Panc1 (cell line): ENCODE measurements around the gene GPD2. TPM values are rescaled to one million over a fixed set of nuclear protein-coding genes. Genes with fewer than 3 reads are reported as not detected.

ENCODE experiments used
- ATAC-seq: fragments of 200-7000 bp; cut with Tn5 transposase; 2 replicates; pipeline ENCODE4 v1.9.1; 2020; ENCODE audit warnings: mild to moderate bottlenecking, moderate library complexity
- BruUV-seq: library from RNA; stranded (reverse); fragments of 400-500 nt; replicated peaks from 2 replicates; lab custom pipeline; 2021; lab: Mats Ljungman, UMichigan
- CTCF ChIA-PET: fragments of 300-600 bp; sonication (Branson Sonifier 250); formaldehyde crosslinking; loops from one replicate; lab custom pipeline; 2022; ENCODE audit warnings: antibody characterized with exemption; lab: Charles Lee
- POLR2A ChIA-PET: fragments of 300-600 bp; sonication (Branson Sonifier 250); formaldehyde crosslinking; loops from one replicate; lab custom pipeline; 2022; ENCODE audit warnings: antibody characterized with exemption; lab: Charles Lee
- DNase-seq: peaks from one replicate; pipeline ENCODE4 v3.0.0-alpha.2; 2010; ENCODE audit warnings: low read depth, low spot score
- H3K27ac ChIP-seq: 2 replicates; pipeline ENCODE4 v1.5.1; 2011; ENCODE audit warnings: mild to moderate bottlenecking, low read length, inconsistent platforms
- H3K27me3 ChIP-seq: fragments of 200-500 bp; sonication (Bioruptor generic); 2 replicates; pipeline ENCODE4 v1.6.0; 2014; ENCODE audit warnings: low read length, inconsistent platforms; ENCODE audit not compliant: control insufficient read depth, insufficient read depth
- H3K36me3 ChIP-seq: fragments of 200-500 bp; sonication (Bioruptor generic); 2 replicates; pipeline ENCODE4 v1.5.1; 2014; ENCODE audit warnings: inconsistent platforms, mild to moderate bottlenecking, low read length, moderate library complexity; ENCODE audit not compliant: control insufficient read depth, insufficient read depth
- H3K4me1 ChIP-seq: 2 replicates; pipeline ENCODE4 v1.5.1; 2011; ENCODE audit warnings: inconsistent platforms, mild to moderate bottlenecking, low read length, moderate library complexity; ENCODE audit not compliant: control insufficient read depth, insufficient read depth
- H3K4me3 ChIP-seq, 2 experiments: 2 replicates each; pipeline ENCODE4 v1.5.1; 2011 to 2012; ENCODE audit warnings: low read depth in 2 of 2, low read length in 2 of 2, mild to moderate bottlenecking in 2 of 2, inconsistent platforms in 1 of 2, moderate library complexity in 1 of 2
- H3K9me3 ChIP-seq: fragments of 200-500 bp; sonication (Bioruptor generic); 2 replicates; pipeline ENCODE4 v1.5.1; 2014; ENCODE audit warnings: low read depth, mild to moderate bottlenecking, inconsistent platforms, low read length, moderate library complexity; ENCODE audit not compliant: control insufficient read depth, insufficient read depth
- CTCF ChIP-seq: fragments of 450-650 bp; IDR thresholded peaks from 2 replicates; pipeline ENCODE4 v1.5.1; 2017; ENCODE audit warnings: mild to moderate bottlenecking
- POLR2AphosphoS5 ChIP-seq: IDR thresholded peaks from 2 replicates; pipeline ENCODE4 v1.6.1; 2012; ENCODE audit warnings: mild to moderate bottlenecking, low read depth, low read length, moderate library complexity
- REST ChIP-seq, 2 experiments: IDR thresholded peaks; 2 replicates each; pipeline ENCODE4 v1.6.1; 2011 to 2012; ENCODE audit warnings: low read depth in 2 of 2, control low read depth in 1 of 2, low read length in 1 of 2, mild to moderate bottlenecking in 1 of 2, moderate library complexity in 1 of 2; ENCODE audit not compliant: insufficient read depth in 1 of 2
- SIN3A ChIP-seq: IDR thresholded peaks from 2 replicates; pipeline ENCODE4 v1.6.1; 2012; ENCODE audit warnings: low read depth, mild to moderate bottlenecking, low read length, moderate library complexity, borderline replicate concordance; ENCODE audit not compliant: insufficient read depth
- TCF7L2 ChIP-seq: IDR thresholded peaks from 2 replicates; pipeline ENCODE4 v1.6.1; 2011; ENCODE audit warnings: mild to moderate bottlenecking, low read depth, low read length, inconsistent platforms
- in situ Hi-C: cut with HindIII; loops from 2 replicates; pipeline ENCODE4 v1.10.0; 2016; ENCODE audit warnings: low sequenced_read_pairs, low pct_unique_long_range_greater_than_20kb
- intact Hi-C: fragments of 100-400 bp; cut with micrococcal nuclease; formaldehyde crosslinking; loops from one replicate; pipeline ENCODE4 v1.10.0; 2022; ENCODE audit not compliant: unreplicated experiment
- total RNA-seq: library from RNA; stranded (reverse); gene quantifications from one replicate; pipeline ENCODE4 v1.2.1, GENCODE V29; 2021; ENCODE audit not compliant: unreplicated experiment

Gene GPD2
- total RNA-seq, 1 experiment from 2014 or later, result 27.5 TPM

GRCh38 chr2:156434461-156435291, 1.5 kb upstream of the GPD2 start:
- ATAC-seq (no peak), DNase-seq (no peak)
- Histone ChIP-seq H3K4me3 (peak overlapping the region; percentile 58 to 83), H3K4me1 (peaks cover 20% of the 10 kb centered on the region), H3K9me3 (no peaks in the 10 kb centered on the region), H3K27ac (peak overlapping the region; percentile 91), H3K27me3 (no peaks in the 10 kb centered on the region), H3K36me3 (no peaks in the 10 kb centered on the region)
- ChIA-PET CTCF (no interaction called here), POLR2A (no interaction called here)
- BruUV-seq, result TSS peak; percentile 80
- intact Hi-C loops (no loop called here), in situ Hi-C loops (no loop called here)
- no peak for TF ChIP-seq POLR2AphosphoS5
- TF ChIP-seq SIN3A, result no peak
- TF ChIP-seq CTCF, result no peak
- TF ChIP-seq TCF7L2, result no peak
- TF ChIP-seq REST (IDR thresholded peaks at IDR 0.05; ENCODE audit: insufficient read depth in 1 of 2, low read depth in 2 of 2, low read length in 1 of 2), result no peak

GRCh38 chr2:156435396-156435717, 822 bp upstream of the GPD2 start:
- ChIA-PET CTCF (no interaction called here), POLR2A (no interaction called here)
- Histone ChIP-seq H3K4me1 (peaks cover 20% of the 10 kb centered on the region), H3K9me3 (no peaks in the 10 kb centered on the region), H3K4me3 (peak overlapping the region; percentile 58 to 83), H3K36me3 (no peaks in the 10 kb centered on the region), H3K27me3 (no peaks in the 10 kb centered on the region), H3K27ac (peak overlapping the region; percentile 91)
- intact Hi-C loops, result no loop called here
- in situ Hi-C loops, result no loop called here
- no peak for TF ChIP-seq CTCF
- no peak for TF ChIP-seq REST (IDR thresholded peaks at IDR 0.05; ENCODE audit: insufficient read depth in 1 of 2, low read depth in 2 of 2, low read length in 1 of 2)
- TF ChIP-seq SIN3A, result no peak
- TF ChIP-seq TCF7L2, result no peak
- no peak for TF ChIP-seq POLR2AphosphoS5
- ATAC-seq, result peak; percentile 39; the same call in 1 of the 2 replicates
- no peak for DNase-seq
- no TSS peak for BruUV-seq
